Keratinocyte (primary cell): ENCODE data around the gene LSM7.

Experiments used
- EZH2 ChIP-seq: IDR thresholded peaks from one replicate; pipeline ENCODE4 v1.6.1; 2012; ENCODE audit warnings: inconsistent platforms, mild to moderate bottlenecking, low read length, moderate library complexity
- TF ChIP-seq, protein P1 (sequence below), 3 experiments: IDR thresholded peaks in 1 of 3; conservative IDR thresholded peaks in 1 of 3; optimal IDR thresholded peaks in 1 of 3; 2 replicates in 2 of 3; 3 replicates in 1 of 3; pipeline versions ENCODE3 to v1.5.1; 2011; ENCODE audit warnings: low read length in 3 of 3, mild to moderate bottlenecking in 3 of 3, moderate library complexity in 2 of 3, control low read depth in 1 of 3, inconsistent platforms in 1 of 3; ENCODE audit not compliant: insufficient read depth in 2 of 3; ENCODE audit errors: extremely low read depth in 1 of 3

DNA sequence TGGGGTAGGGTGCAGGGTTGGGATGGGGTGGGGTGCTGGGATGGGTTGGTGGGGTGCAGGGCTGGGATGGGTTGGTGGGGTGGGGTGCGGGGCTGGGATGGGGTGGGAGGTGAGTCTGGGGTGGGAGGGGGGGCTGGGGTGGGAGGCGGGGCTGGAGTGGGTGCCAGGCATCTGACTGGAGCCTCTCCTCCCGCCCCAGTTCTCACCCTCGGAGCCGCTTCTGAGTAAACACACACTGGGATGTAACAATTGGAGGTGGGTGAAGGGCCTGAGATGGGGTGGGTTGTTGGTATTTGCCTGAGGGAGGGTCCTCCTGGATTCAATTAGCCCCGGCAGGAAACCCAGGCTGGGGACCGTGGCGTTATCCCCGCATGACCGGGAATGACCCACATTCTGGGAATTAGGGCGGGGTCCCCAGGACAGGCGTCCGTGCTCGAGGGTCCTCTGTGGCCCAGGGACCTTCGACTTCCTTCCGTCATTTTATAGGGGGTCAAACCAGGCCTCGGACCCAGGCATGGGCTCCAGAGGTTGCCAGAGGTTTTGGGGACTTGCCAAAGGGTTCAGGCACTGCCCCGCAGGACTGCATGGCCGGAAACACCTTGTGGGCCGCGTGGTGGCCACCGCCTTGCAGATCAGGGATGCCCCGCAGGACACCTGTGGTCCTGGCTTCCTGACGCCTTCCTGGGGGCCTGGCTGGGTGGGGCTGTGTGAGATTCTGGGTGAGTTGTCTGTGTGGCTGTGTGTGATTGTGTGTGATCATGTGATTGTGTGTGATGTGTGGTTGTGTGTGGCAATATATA is 33.1 kb upstream of the LSM7 start:
- TF ChIP-seq, protein P1, sequence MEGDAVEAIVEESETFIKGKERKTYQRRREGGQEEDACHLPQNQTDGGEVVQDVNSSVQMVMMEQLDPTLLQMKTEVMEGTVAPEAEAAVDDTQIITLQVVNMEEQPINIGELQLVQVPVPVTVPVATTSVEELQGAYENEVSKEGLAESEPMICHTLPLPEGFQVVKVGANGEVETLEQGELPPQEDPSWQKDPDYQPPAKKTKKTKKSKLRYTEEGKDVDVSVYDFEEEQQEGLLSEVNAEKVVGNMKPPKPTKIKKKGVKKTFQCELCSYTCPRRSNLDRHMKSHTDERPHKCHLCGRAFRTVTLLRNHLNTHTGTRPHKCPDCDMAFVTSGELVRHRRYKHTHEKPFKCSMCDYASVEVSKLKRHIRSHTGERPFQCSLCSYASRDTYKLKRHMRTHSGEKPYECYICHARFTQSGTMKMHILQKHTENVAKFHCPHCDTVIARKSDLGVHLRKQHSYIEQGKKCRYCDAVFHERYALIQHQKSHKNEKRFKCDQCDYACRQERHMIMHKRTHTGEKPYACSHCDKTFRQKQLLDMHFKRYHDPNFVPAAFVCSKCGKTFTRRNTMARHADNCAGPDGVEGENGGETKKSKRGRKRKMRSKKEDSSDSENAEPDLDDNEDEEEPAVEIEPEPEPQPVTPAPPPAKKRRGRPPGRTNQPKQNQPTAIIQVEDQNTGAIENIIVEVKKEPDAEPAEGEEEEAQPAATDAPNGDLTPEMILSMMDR (optimal IDR thresholded peaks at IDR 0.05 in 1 of 3, IDR thresholded peaks at IDR 0.05 in 1 of 3, conservative IDR thresholded peaks at IDR 0.05 in 1 of 3; ENCODE audit: extremely low read depth in 1 of 3, insufficient read depth in 2 of 3, low read length in 3 of 3), result no peak
- no peak for TF ChIP-seq EZH2
